Heart right ventricle (tissue), 16 donors: Measurements from ENCODE around the gene HORMAD2. TPM values are rescaled to one million over a fixed set of nuclear protein-coding genes. Genes with fewer than 3 reads are reported as not detected.

Experiments
- ATAC-seq, 8 donors: fragments of 200-7000 bp; cut with Tn5 transposase; one replicate each; pipeline ENCODE4 v1.9.1; 2020; ENCODE audit warnings: mild to moderate bottlenecking in 8 of 8, moderate library complexity in 8 of 8, moderate number of reproducible peaks in 1 of 8
- DNase-seq, 2 donors: peaks; one replicate each; pipeline ENCODE4 v3.0.0-alpha.2; 2020
- H3K27ac ChIP-seq, 10 donors: fragments of 200-600 bp; sonication (generic) in 2 of 10; one replicate each; pipeline versions ENCODE4 v1.5.0 to v1.8.0; 2020 to 2022; ENCODE audit warnings: mild to moderate bottlenecking in 3 of 10
- H3K27me3 ChIP-seq, 7 donors: fragments of 200-600 bp; one replicate each; pipeline ENCODE4 v1.8.0; 2021 to 2022; ENCODE audit warnings: mild to moderate bottlenecking in 2 of 7
- H3K36me3 ChIP-seq, 9 donors: fragments of 200-600 bp; sonication (generic) in 1 of 9; one replicate each; pipeline versions ENCODE4 v1.5.0 to v1.8.0; 2020 to 2022; ENCODE audit warnings: mild to moderate bottlenecking in 2 of 9
- H3K4me1 ChIP-seq, 9 donors: fragments of 200-600 bp; sonication (generic) in 1 of 9; one replicate each; pipeline versions ENCODE4 v1.5.0 to v1.8.0; 2020 to 2022; ENCODE audit warnings: mild to moderate bottlenecking in 4 of 9
- H3K4me3 ChIP-seq, 10 donors: fragments of 200-600 bp; sonication (generic) in 2 of 10; one replicate each; pipeline versions ENCODE4 v1.5.0 to v1.8.0; 2020 to 2022; ENCODE audit warnings: mild to moderate bottlenecking in 7 of 10, moderate library complexity in 2 of 10
- H3K9me3 ChIP-seq, 11 donors: fragments of 200-600 bp in 10 of 11; sonication (generic) in 2 of 11; one replicate each; pipeline versions ENCODE4 v1.5.0 to v1.8.0; 2013 to 2022; ENCODE audit warnings: mild to moderate bottlenecking in 2 of 11, control low read depth in 1 of 11, moderate library complexity in 1 of 11
- WGBS, 2 donors: extraction: QIAGEN DNeasy Blood & Tissue Kit; methylation state at CpG; one replicate each; pipeline ENCODE4 v1.1.7; 2013; ENCODE audit warnings: inconsistent platforms in 1 of 2; 5-methylcytosine and 5-hydroxymethylcytosine counted together
- intact Hi-C, 10 donors: fragments of 100-400 bp; cut with DNase I; formaldehyde crosslinking; loops; one replicate each; pipeline versions ENCODE4 v1.11.1 to v1.14.2; 2022
- polyA plus RNA-seq, 2 donors: library from polyadenylated mRNA; stranded (reverse); fragments of 200-250 nt; gene quantifications; one replicate each; pipeline ENCODE4 v1.2.3, GENCODE V29; 2013
- total RNA-seq, 10 donors: library from RNA; stranded (reverse); fragmentation: NEBNext Ultra II Directional in 3 of 10; extraction: Animal tissue kit (Norgen Biotek cat#: 25700) in 3 of 10; gene quantifications; one replicate each; pipeline versions ENCODE4 v1.2.1 to v1.2.4, GENCODE V29; 2021 to 2023
- TF ChIP-seq, protein P1 (sequence below), 9 donors: fragments of 200-600 bp; sonication (generic) in 2 of 9; IDR thresholded peaks; one replicate each; pipeline versions ENCODE4 v1.5.0 to v1.8.0; 2021 to 2022; ENCODE audit warnings: antibody characterized with exemption in 9 of 9, mild to moderate bottlenecking in 5 of 9, moderate library complexity in 1 of 9
- donor health status: Arrhythmogenic right ventricular cardiomyopathy.
- donor health status: ischemic (EF 13 %, LVEDD 7.1; RV severe dilation, severe dysfunction).
- donor health status: healthy with polysubstance abuse.
- donor health status: DM: no; HTN: yes; CAD: no.
- donor health status: DM: no; HTN: no; CAD: no.
- donor health status: ischemic (EF 25% LVEDD 6.9; RV normal size, moderate dysfunction).
- donor health status: ischemic (EF 25% LVEDD 5.7; RV mildly dilated, moderate dysfunction).
- donor health status: healthy.
- donor health status: DM: yes; HTN: yes; CAD: no.
- donor health status: Ischemic cardiomyopathy.
- donor health status: ischemic (EF 35%, LVEDD 5.7; RV mildly dilated, moderate dysfunction).
- donor health status: nonischemic (EF 11% LVEDD 7.7; RV severe dilation, severe dysfunction).
- donor health status: DM: yes; HTN: yes; CAD: no.
- donor health status: PGD.
- donor health status: ischemic (EF 29% LVEDD 5.4; RV normal size, mild dysfunction).
- donor health status: nonischemic (EF 23%, LVEDD 6.1; RV moderate dilation, normal function).

Gene HORMAD2
- total and polyA plus RNA-seq, 12 donors, result not detected

DNA sequence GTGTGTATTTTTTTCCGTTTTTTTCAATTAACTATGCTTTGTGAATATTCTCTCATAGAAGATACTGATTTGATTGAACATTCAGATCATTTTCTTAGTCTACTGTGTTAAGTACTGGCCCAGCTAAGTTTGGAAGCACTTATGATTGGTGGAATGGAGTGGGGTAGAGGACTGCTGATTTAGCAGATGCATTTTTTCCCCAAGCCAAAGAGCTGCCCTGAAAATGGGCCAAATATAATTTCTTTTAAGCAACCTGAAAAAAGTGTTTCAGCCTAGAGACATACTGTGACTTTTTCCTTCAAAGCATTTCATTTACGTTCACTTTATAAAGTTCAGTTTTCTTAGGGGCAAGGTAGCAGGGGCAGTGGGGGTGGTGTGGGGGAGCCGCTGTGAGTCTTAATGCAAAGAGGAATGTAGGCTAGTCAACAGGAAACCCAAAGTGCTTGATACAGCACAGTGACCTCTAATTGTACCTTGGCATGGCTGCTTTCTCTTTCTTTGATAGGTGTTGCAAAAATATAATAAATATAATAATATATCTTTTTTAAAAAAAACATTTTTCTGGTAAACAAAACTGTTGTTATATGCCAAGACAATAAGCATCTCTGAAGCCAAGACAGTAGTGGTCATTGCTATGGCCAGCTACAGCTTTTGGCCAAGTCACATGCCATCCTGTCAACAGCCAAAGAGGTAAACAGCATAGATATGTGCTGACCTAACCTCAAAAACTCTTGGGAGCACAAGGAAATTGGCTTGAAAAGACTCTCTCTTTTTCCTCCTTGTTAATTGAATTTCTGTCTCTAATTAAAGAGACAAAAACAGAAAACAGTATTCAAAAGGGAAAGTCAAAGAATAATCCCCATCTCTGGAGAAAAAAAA is 107.5 kb downstream of the HORMAD2 start:
- H3K4me1 ChIP-seq, result peaks cover 0 to 45% (median 0%) of the 10 kb centered on the region in 9 donors
- no peaks in the 10 kb centered on the region for H3K36me3 ChIP-seq
- intact Hi-C loops, result loop anchor here in 1 of 10 donors (10.0 kb wide), 1 partner anchor 73 kb away; no protein-coding TSS in a partner anchor
- ATAC-seq (no peak), DNase-seq (no peak)
- H3K27ac ChIP-seq, result no peak overlapping the region
- TF ChIP-seq, protein P1, sequence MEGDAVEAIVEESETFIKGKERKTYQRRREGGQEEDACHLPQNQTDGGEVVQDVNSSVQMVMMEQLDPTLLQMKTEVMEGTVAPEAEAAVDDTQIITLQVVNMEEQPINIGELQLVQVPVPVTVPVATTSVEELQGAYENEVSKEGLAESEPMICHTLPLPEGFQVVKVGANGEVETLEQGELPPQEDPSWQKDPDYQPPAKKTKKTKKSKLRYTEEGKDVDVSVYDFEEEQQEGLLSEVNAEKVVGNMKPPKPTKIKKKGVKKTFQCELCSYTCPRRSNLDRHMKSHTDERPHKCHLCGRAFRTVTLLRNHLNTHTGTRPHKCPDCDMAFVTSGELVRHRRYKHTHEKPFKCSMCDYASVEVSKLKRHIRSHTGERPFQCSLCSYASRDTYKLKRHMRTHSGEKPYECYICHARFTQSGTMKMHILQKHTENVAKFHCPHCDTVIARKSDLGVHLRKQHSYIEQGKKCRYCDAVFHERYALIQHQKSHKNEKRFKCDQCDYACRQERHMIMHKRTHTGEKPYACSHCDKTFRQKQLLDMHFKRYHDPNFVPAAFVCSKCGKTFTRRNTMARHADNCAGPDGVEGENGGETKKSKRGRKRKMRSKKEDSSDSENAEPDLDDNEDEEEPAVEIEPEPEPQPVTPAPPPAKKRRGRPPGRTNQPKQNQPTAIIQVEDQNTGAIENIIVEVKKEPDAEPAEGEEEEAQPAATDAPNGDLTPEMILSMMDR (IDR thresholded peaks at IDR 0.05), result no peak
- WGBS, 2 donors, result 65 to 72% methylated on average over 3 of the region's 3 CpGs
- peaks cover 0 to 68% (median 43%) of the 10 kb centered on the region in 7 donors for H3K27me3 ChIP-seq
- H3K9me3 ChIP-seq, result no peaks in the 10 kb centered on the region
- H3K4me3 ChIP-seq, result no peak overlapping the region

- Histone ChIP-seq H3K27ac (no peak overlapping the region), H3K4me3 (no peak overlapping the region), H3K9me3 (no peaks in the 10 kb centered on the region), H3K36me3 (no peaks in the 10 kb centered on the region), H3K4me1 (peaks cover 0 to 50% (median 0%) of the 10 kb centered on the region in 9 donors), H3K27me3 (peaks cover 0 to 73% (median 48%) of the 10 kb centered on the region in 7 donors)
- ATAC-seq (no peak), DNase-seq (no peak)
- 90 to 92% methylated on average over 2 of the region's 2 CpGs for WGBS, 2 donors
- TF ChIP-seq, protein P1 (IDR thresholded peaks at IDR 0.05), result no peak
- intact Hi-C loops, result loop anchor here in 1 of 10 donors (10.0 kb wide), 1 partner anchor 74 kb away; no protein-coding TSS in a partner anchor
These were observed 108.6 kb downstream of the HORMAD2 start for GRCh38 chr22:30188911-30189310.

DNA sequence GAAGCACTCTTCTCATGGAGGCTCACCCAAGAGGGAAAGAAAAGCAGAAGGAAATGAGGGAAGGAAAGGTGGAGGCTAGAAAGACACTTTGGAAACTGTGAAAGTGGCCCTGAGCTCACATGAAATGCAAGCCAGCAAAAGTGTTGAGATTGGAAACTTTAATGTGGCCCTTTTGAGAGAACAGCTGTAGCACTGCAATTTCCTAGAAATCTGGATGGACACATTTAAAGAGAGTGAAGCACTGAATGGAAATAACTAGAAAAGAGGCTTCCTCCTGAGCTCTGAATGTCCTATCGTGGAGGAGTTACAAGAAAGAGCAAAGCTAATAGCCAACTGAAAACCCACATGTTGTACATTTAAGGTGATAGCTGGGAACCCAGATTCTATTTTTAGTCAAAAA is 110.3 kb downstream of the HORMAD2 start:
- Histone ChIP-seq H3K9me3 (no peaks in the 10 kb centered on the region), H3K36me3 (no peaks in the 10 kb centered on the region), H3K4me3 (no peak overlapping the region), H3K27ac (no peak overlapping the region), H3K27me3 (peaks cover 0 to 82% (median 52%) of the 10 kb centered on the region in 7 donors), H3K4me1 (peaks cover 0 to 64% (median 4%) of the 10 kb centered on the region in 9 donors)
- intact Hi-C loops, result no loop called here
- WGBS, 2 donors, result 78 to 85% methylated on average over 1 of the region's 1 CpG
- DNase-seq, result no peak
- TF ChIP-seq, protein P1 (IDR thresholded peaks at IDR 0.05), result no peak
- ATAC-seq, result no peak

DNA sequence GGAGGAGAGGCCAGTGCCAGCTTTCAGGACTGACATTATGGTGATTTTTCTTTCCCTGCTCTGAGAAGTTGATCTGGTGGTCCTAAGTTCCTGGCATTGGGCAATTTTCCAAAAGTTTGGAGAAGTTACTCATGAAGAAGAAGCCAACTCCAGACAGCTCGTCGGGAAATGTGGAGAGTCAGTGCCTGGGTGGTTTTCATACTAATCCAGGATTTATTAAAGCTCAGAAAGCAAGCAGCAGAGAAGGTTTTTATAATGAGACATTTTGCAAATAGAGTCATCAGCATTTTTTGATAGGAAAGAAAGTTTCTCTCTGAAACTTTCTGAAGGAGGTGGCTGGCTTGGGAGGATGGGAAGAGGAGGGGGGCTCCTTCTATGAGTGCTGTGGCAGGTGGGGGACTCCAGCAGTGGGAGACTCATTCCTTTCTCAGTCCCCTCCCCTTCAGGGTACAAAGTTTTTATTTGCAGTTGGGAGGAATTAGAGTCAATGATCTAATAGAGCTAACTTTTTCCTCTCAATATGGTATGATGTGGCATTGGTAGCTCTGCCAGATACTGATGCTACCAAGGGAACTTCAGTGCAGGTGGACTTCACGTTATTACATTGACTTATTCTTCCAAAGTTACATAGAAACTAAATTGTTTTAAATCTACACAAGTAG is 110.9 kb downstream of the HORMAD2 start:
- no peak for DNase-seq
- WGBS, 2 donors, result 82 to 86% methylated on average over 3 of the region's 3 CpGs
- H3K4me1 ChIP-seq, result peaks cover 0 to 65% (median 8%) of the 10 kb centered on the region in 9 donors
- no peak overlapping the region for H3K4me3 ChIP-seq
- ATAC-seq, result no peak
- H3K27ac ChIP-seq, result no peak overlapping the region
- peaks cover 0 to 80% (median 52%) of the 10 kb centered on the region in 7 donors for H3K27me3 ChIP-seq
- no peaks in the 10 kb centered on the region for H3K36me3 ChIP-seq
- TF ChIP-seq, protein P1 (IDR thresholded peaks at IDR 0.05), result no peak
- H3K9me3 ChIP-seq, result no peaks in the 10 kb centered on the region
- intact Hi-C loops, result no loop called here
